ENCODE results near the gene SNRNP27. TPM values are rescaled to one million over a fixed set of nuclear protein-coding genes. Genes with fewer than 3 reads are reported as not detected.

The SNRNP27 gene
- total and polyA plus RNA-seq, 9 of the 15 experiments (the other 6 are each of a cell fraction or from before 2014, with no cell fraction given): 29.2 to 102 (median 65.7) TPM

- TF ChIP-seq JUND (IDR thresholded peaks at IDR 0.05; ENCODE audit: borderline replicate concordance, low read depth, low read length) (peak; percentile 68), JUND (tag; IDR thresholded peaks at IDR 0.05; ENCODE audit: borderline replicate concordance, low read depth, low read length) (peak; percentile 74; the same call in 2 of the 3 replicates), DMBX1 (CRISPR knock-in tag; IDR thresholded peaks at IDR 0.05; ENCODE audit: borderline replicate concordance) (peak; percentile 82), TFE3 (CRISPR knock-in tag; IDR thresholded peaks at IDR 0.05) (no peak), SMAD3 (CRISPR knock-in tag; conservative IDR thresholded peaks at IDR 0.05) (no peak), ARID2 (IDR thresholded peaks at IDR 0.05) (no peak), E2F5 (CRISPR knock-in tag; IDR thresholded peaks at IDR 0.05) (no peak), SMAD4 (CRISPR knock-in tag; conservative IDR thresholded peaks at IDR 0.05) (peak; percentile 62; the same call in 1 of the 2 replicates), EHMT2 (IDR thresholded peaks at IDR 0.05) (no peak), GATAD2A (IDR thresholded peaks at IDR 0.05) (peak; percentile 57; the same call in 1 of the 2 replicates), NR2C2 (CRISPR knock-in tag; IDR thresholded peaks at IDR 0.05) (no peak), NR2C2 (tag; IDR thresholded peaks at IDR 0.05) (peak; percentile 51; the same call in 1 of the 2 replicates), MEF2D (tag; conservative IDR thresholded peaks at IDR 0.05; ENCODE audit: low read depth) (peak; percentile 41; the same call in 1 of the 2 replicates), SMAD2 (IDR thresholded peaks at IDR 0.05; ENCODE audit: low read depth, low read length) (no peak), ZNF408 (CRISPR knock-in tag; IDR thresholded peaks at IDR 0.05; ENCODE audit: low read depth) (no peak), ESRRB (CRISPR knock-in tag; IDR thresholded peaks at IDR 0.05; ENCODE audit: borderline replicate concordance) (no peak), POLR2A (conservative IDR thresholded peaks at IDR 0.05) (peak; percentile 35; the same call in 1 of the 2 replicates), SRSF7 (optimal IDR thresholded peaks at IDR 0.05; ENCODE audit: low read depth, low read length) (no peak), SMARCA4 (IDR thresholded peaks at IDR 0.05) (peak; percentile 73), ZNF639 (CRISPR knock-in tag; conservative IDR thresholded peaks at IDR 0.05 in 1 of 2, IDR thresholded peaks at IDR 0.05 in 1 of 2) (peak in 1 of 2 experiments; percentile 54; a peak in 2 of 4 replicates), RBBP5 (IDR thresholded peaks at IDR 0.05; ENCODE audit: borderline replicate concordance, insufficient read depth, low read length, poor library complexity, severe bottlenecking) (no peak), KAT7 (CRISPR knock-in tag; IDR thresholded peaks at IDR 0.05; ENCODE audit: borderline replicate concordance) (no peak), KLF13 (tag; IDR thresholded peaks at IDR 0.05; ENCODE audit: borderline replicate concordance, low read depth) (0 out of 2 replicates have a peak, but pooled peaks have one; percentile 19), ERF (CRISPR knock-in tag; IDR thresholded peaks at IDR 0.05) (peak; percentile 60; the same call in 1 of the 2 replicates), TAF9B (IDR thresholded peaks at IDR 0.05; ENCODE audit: partially characterized antibody) (no peak)
These were observed 52.9 kb downstream of the SNRNP27 start (continued) for GRCh38 chr2:69946351-69947324.
